ENCODE data around the gene CLRN3.

CLRN3 gene

GRCh38 chr10:127894146-127894545 lies 1.4 kb upstream of the CLRN3 start:
- DNase-seq: no peak

- DNase-seq: no peak
These were observed 1.9 kb downstream of the CLRN3 start for GRCh38 chr10:127890832-127891334.

GRCh38 chr10:127890216-127890615 lies 2.5 kb downstream of the CLRN3 start:
- no peak for DNase-seq

- DNase-seq: no peak
These were observed 3.0 kb downstream of the CLRN3 start for GRCh38 chr10:127889605-127890195.

- DNase-seq: no peak
These were observed 4.0 kb downstream of the CLRN3 start for GRCh38 chr10:127888521-127889312.

- no peak for DNase-seq
These were observed 5.0 kb downstream of the CLRN3 start for GRCh38 chr10:127887541-127888415.

GRCh38 chr10:127886371-127887051 lies 6.2 kb downstream of the CLRN3 start:
- DNase-seq: no peak

- DNase-seq: no peak
These were observed 8.2 kb downstream of the CLRN3 start for GRCh38 chr10:127884501-127884900.

GRCh38 chr10:127883516-127883915 lies 9.2 kb downstream of the CLRN3 start:
- DNase-seq: no peak

GRCh38 chr10:127882801-127883459 lies 9.8 kb downstream of the CLRN3 start:
- DNase-seq: no peak

GRCh38 chr10:127882391-127882790 lies 10.3 kb downstream of the CLRN3 start:
- DNase-seq: no peak

- no peak for DNase-seq
These were observed 11.5 kb downstream of the CLRN3 start for GRCh38 chr10:127881262-127881661.

GRCh38 chr10:127880557-127880956 lies 12.2 kb downstream of the CLRN3 start:
- DNase-seq: no peak

GRCh38 chr10:127878475-127879055 lies 14.2 kb downstream of the CLRN3 start:
- no peak for DNase-seq

- no peak for DNase-seq
These were observed 15.0 kb downstream of the CLRN3 start for GRCh38 chr10:127877699-127878098.

GRCh38 chr10:127877116-127877515 lies 15.6 kb downstream of the CLRN3 start:
- DNase-seq: no peak

- no peak for DNase-seq
These were observed 16.8 kb downstream of the CLRN3 start for GRCh38 chr10:127875916-127876315.

- DNase-seq: no peak
These were observed 17.3 kb downstream of the CLRN3 start for GRCh38 chr10:127875449-127875765.

GRCh38 chr10:127874671-127875448 lies 17.9 kb downstream of the CLRN3 start:
- no peak for DNase-seq

GRCh38 chr10:127873901-127874470 lies 18.8 kb downstream of the CLRN3 start:
- no peak for DNase-seq

Data from T1000 (cell line).